H1 (cell line): Measurements from ENCODE around the gene SMTNL1. TPM values are rescaled to one million over a fixed set of nuclear protein-coding genes. Genes with fewer than 3 reads are reported as not detected.

ENCODE experiments used
- CTCF ChIA-PET: fragments of 300-600 bp; sonication (Branson Sonifier 250); formaldehyde crosslinking; loops from one replicate; lab custom pipeline; 2021; ENCODE audit not compliant: partially characterized antibody; lab: Charles Lee
- POLR2A ChIA-PET: fragments of 300-600 bp; sonication (Branson Sonifier 250); formaldehyde crosslinking; loops from one replicate; lab custom pipeline; 2021; ENCODE audit warnings: inconsistent platforms; ENCODE audit not compliant: partially characterized antibody; lab: Charles Lee
- DNase-seq, 2 experiments: peaks; one replicate each; pipeline versions ENCODE4 v3.0.0 to v3.0.0-alpha.2; 2010 to 2022; ENCODE audit warnings: low spot score in 2 of 2, low read depth in 1 of 2, mixed read lengths in 1 of 2
- FAIRE-seq: peaks from 2 replicates; lab custom pipeline; 2011; peaks lifted over from hg19 to GRCh38; lab: Jason Lieb, UNC
- H2AFZ ChIP-seq: 2 replicates; pipeline ENCODE4 v1.8.1; 2012; ENCODE audit warnings: low read length, inconsistent platforms
- H2AK5ac ChIP-seq: 2 replicates; pipeline ENCODE4 v1.6.1; 2013; ENCODE audit warnings: low read depth, low read length
- H2BK120ac ChIP-seq: replicated peaks from 2 replicates; pipeline ENCODE3; 2013; ENCODE audit warnings: low read depth, low read length, inconsistent platforms
- H2BK12ac ChIP-seq: 2 replicates; pipeline ENCODE4 v1.6.1; 2013; ENCODE audit warnings: low read depth, low read length
- H2BK15ac ChIP-seq: 2 replicates; pipeline ENCODE4 v1.6.1; 2013; ENCODE audit warnings: low read length
- H2BK20ac ChIP-seq: 2 replicates; pipeline ENCODE4 v1.6.1; 2013; ENCODE audit warnings: low read length
- H2BK5ac ChIP-seq: 2 replicates; pipeline ENCODE4 v1.6.1; 2013; ENCODE audit warnings: low read depth, low read length
- H3K14ac ChIP-seq: 2 replicates; pipeline ENCODE4 v1.6.1; 2013; ENCODE audit warnings: inconsistent platforms; ENCODE audit not compliant: insufficient read length
- H3K18ac ChIP-seq: 2 replicates; pipeline ENCODE4 v1.6.1; 2013; ENCODE audit warnings: low read length; ENCODE audit errors: extremely low read depth
- H3K23ac ChIP-seq: 2 replicates; pipeline ENCODE4 v1.6.1; 2013; ENCODE audit warnings: inconsistent platforms; ENCODE audit not compliant: insufficient read length
- H3K23me2 ChIP-seq: 2 replicates; pipeline ENCODE4 v1.6.1; 2013; ENCODE audit warnings: low read depth, low read length
- H3K27ac ChIP-seq: 2 replicates; pipeline ENCODE4 v1.6.1; 2011; ENCODE audit warnings: low read depth, low read length, inconsistent platforms
- H3K27me3 ChIP-seq, 4 experiments: replicated peaks in 1 of 4; 1 replicate in 1 of 4; 2 replicates in 3 of 4; pipeline versions ENCODE4 v1.6.1 to v1.8.1; 2011 to 2013; ENCODE audit warnings: low read length in 3 of 4, mild to moderate bottlenecking in 3 of 4, inconsistent platforms in 2 of 4, mixed read lengths in 2 of 4, moderate library complexity in 1 of 4; ENCODE audit not compliant: control insufficient read depth in 3 of 4, insufficient read depth in 3 of 4; ENCODE audit errors: extremely low read depth in 1 of 4
- H3K36me3 ChIP-seq, 4 experiments: 2 replicates each; pipeline versions ENCODE4 v1.6.1 to v1.8.1; 2011 to 2013; ENCODE audit warnings: mild to moderate bottlenecking in 4 of 4, low read length in 3 of 4, moderate library complexity in 2 of 4, control low read depth in 1 of 4, inconsistent platforms in 1 of 4; ENCODE audit not compliant: insufficient read depth in 4 of 4, control insufficient read depth in 2 of 4
- H3K4ac ChIP-seq: replicated peaks from 2 replicates; pipeline ENCODE3; 2013; ENCODE audit warnings: low read length, low read depth, mixed read lengths, inconsistent platforms; ENCODE audit not compliant: insufficient read length
- H3K4me1 ChIP-seq, 4 experiments: replicated peaks in 1 of 4; 1 replicate in 1 of 4; 2 replicates in 3 of 4; pipeline versions ENCODE4 v1.6.1 to v1.8.1; 2011 to 2013; ENCODE audit warnings: low read length in 3 of 4, inconsistent platforms in 2 of 4, mixed read lengths in 1 of 4; ENCODE audit not compliant: insufficient read depth in 4 of 4, control insufficient read depth in 3 of 4
- H3K4me2 ChIP-seq, 2 experiments: 2 replicates each; pipeline versions ENCODE4 v1.6.1 to v1.8.1; 2011 to 2013; ENCODE audit warnings: low read depth in 2 of 2, low read length in 2 of 2, control low read depth in 1 of 2, inconsistent platforms in 1 of 2, mild to moderate bottlenecking in 1 of 2; ENCODE audit not compliant: insufficient read depth in 1 of 2
- H3K4me3 ChIP-seq, 4 experiments: fragments of 200-600, 300-600 bp in 1 of 4; sonication (generic), shearing (Covaris generic), sonication (Bioruptor Twin) in 1 of 4; 2 replicates each; pipeline versions ENCODE4 v1.5.1 to v1.8.1; 2011 to 2016; ENCODE audit warnings: low read length in 4 of 4, low read depth in 3 of 4, control low read depth in 2 of 4, inconsistent platforms in 2 of 4, mild to moderate bottlenecking in 2 of 4, mixed read lengths in 1 of 4, moderate library complexity in 1 of 4; ENCODE audit not compliant: insufficient read depth in 2 of 4; ENCODE audit errors: extremely low read depth in 1 of 4
- H3K56ac ChIP-seq: replicated peaks from 2 replicates; pipeline ENCODE3; 2013; ENCODE audit warnings: low read depth, mild to moderate bottlenecking, mixed read lengths, low read length, inconsistent platforms; ENCODE audit not compliant: insufficient read length
- H3K79me1 ChIP-seq: 2 replicates; pipeline ENCODE4 v1.6.1; 2013; ENCODE audit warnings: low read depth, low read length, control low read depth
- H3K79me2 ChIP-seq, 2 experiments: 2 replicates each; pipeline versions ENCODE4 v1.6.1 to v1.8.1; 2012 to 2013; ENCODE audit warnings: low read length in 2 of 2, mild to moderate bottlenecking in 2 of 2, inconsistent platforms in 1 of 2; ENCODE audit not compliant: insufficient read depth in 2 of 2, control insufficient read depth in 1 of 2
- H3K9ac ChIP-seq, 4 experiments: replicated peaks in 1 of 4; 1 replicate in 1 of 4; 2 replicates in 3 of 4; pipeline versions ENCODE4 v1.6.1 to v1.8.1; 2011 to 2013; ENCODE audit warnings: low read depth in 3 of 4, low read length in 3 of 4, control low read depth in 2 of 4, mild to moderate bottlenecking in 2 of 4, moderate library complexity in 2 of 4, inconsistent platforms in 1 of 4; ENCODE audit errors: extremely low read depth in 1 of 4
- H3K9me3 ChIP-seq, 2 experiments: 2 replicates each; pipeline versions ENCODE4 v1.6.1 to v1.8.1; 2012 to 2013; ENCODE audit warnings: mild to moderate bottlenecking in 2 of 2, moderate library complexity in 2 of 2, control low read depth in 1 of 2, inconsistent platforms in 1 of 2, low read depth in 1 of 2, low read length in 1 of 2, mixed read lengths in 1 of 2; ENCODE audit not compliant: insufficient read depth in 2 of 2
- H4K20me1 ChIP-seq, 2 experiments: replicated peaks in 1 of 2; 2 replicates each; pipeline versions ENCODE3 to v1.8.1; 2011 to 2013; ENCODE audit warnings: inconsistent platforms in 2 of 2, low read length in 2 of 2, mild to moderate bottlenecking in 1 of 2; ENCODE audit not compliant: insufficient read depth in 2 of 2, control insufficient read depth in 1 of 2
- H4K5ac ChIP-seq: 2 replicates; pipeline ENCODE4 v1.6.1; 2013; ENCODE audit warnings: low read length, low read depth, mixed read lengths, inconsistent platforms; ENCODE audit not compliant: insufficient read length
- H4K8ac ChIP-seq: 2 replicates; pipeline ENCODE4 v1.8.0; 2013; ENCODE audit warnings: mild to moderate bottlenecking, moderate library complexity, low read length, inconsistent platforms; ENCODE audit not compliant: insufficient read depth; ENCODE audit errors: extremely low read depth
- H4K91ac ChIP-seq: replicated peaks from 2 replicates; pipeline ENCODE3; 2013; ENCODE audit warnings: low read length, mixed read lengths, inconsistent platforms; ENCODE audit not compliant: insufficient read length
- CEBPB ChIP-seq: IDR thresholded peaks from 2 replicates; pipeline ENCODE4 v1.6.1; 2012; ENCODE audit warnings: low read depth, low read length
- EZH2 ChIP-seq: fragments of 200-600 bp; sonication (generic); IDR thresholded peaks from 2 replicates; pipeline ENCODE4 v1.7.1; 2012; ENCODE audit warnings: low read depth, mild to moderate bottlenecking, moderate library complexity, low read length, inconsistent platforms; ENCODE audit not compliant: severe bottlenecking
- GABPA ChIP-seq: IDR thresholded peaks from 2 replicates; pipeline ENCODE4 v1.6.1; 2011; ENCODE audit warnings: mild to moderate bottlenecking, low read length, moderate library complexity, borderline replicate concordance; ENCODE audit not compliant: insufficient read depth
- HDAC6 ChIP-seq: IDR thresholded peaks from one replicate; pipeline ENCODE4 v1.7.1; 2012; ENCODE audit warnings: low read depth, mild to moderate bottlenecking, inconsistent platforms, low read length, moderate library complexity
- KDM5A ChIP-seq: fragments of 200-600 bp; IDR thresholded peaks from 2 replicates; pipeline ENCODE4 v1.7.1; 2012; ENCODE audit warnings: mild to moderate bottlenecking, low read length, inconsistent platforms, mixed read lengths
- NANOG ChIP-seq: IDR thresholded peaks from 2 replicates; pipeline ENCODE4 v1.6.1; 2011; ENCODE audit warnings: low read length, low read depth, mild to moderate bottlenecking, inconsistent platforms; ENCODE audit not compliant: insufficient read depth, poor library complexity, severe bottlenecking
- POU5F1 ChIP-seq: IDR thresholded peaks from 2 replicates; pipeline ENCODE4 v1.6.1; 2011; ENCODE audit warnings: low read depth, mild to moderate bottlenecking, low read length, moderate library complexity
- SAP30 ChIP-seq: fragments of 300-600 bp; sonication (generic); IDR thresholded peaks from 2 replicates; pipeline ENCODE4 v1.7.1; 2012; ENCODE audit warnings: low read length, moderate library complexity, mild to moderate bottlenecking, inconsistent platforms; ENCODE audit not compliant: insufficient read depth, insufficient replicate concordance
- SIRT6 ChIP-seq: IDR thresholded peaks from one replicate; pipeline ENCODE4 v1.7.1; 2012; ENCODE audit warnings: low read length, inconsistent platforms
- SP1 ChIP-seq: IDR thresholded peaks from 2 replicates; pipeline ENCODE4 v1.6.1; 2011; ENCODE audit warnings: low read depth, low read length
- ZNF274 ChIP-seq: IDR thresholded peaks from 2 replicates; pipeline ENCODE4 v1.7.0; 2012; ENCODE audit warnings: low read length, borderline replicate concordance; ENCODE audit errors: extremely low read depth
- WGBS, 2 experiments: shearing (Covaris generic) in 1 of 2; methylation state at CpG; one replicate each; pipeline versions ENCODE4 v1.1.6 to v1.1.7; 2013 to 2015; ENCODE audit warnings: low lambda C conversion rate in 2 of 2, mixed read lengths in 2 of 2, inconsistent platforms in 1 of 2, low coverage in 1 of 2, missing lambda C conversion rate in 1 of 2; ENCODE audit not compliant: insufficient replicate concordance in 2 of 2, insufficient coverage in 1 of 2, insufficient read length in 1 of 2; ENCODE audit errors: extremely low coverage in 1 of 2, missing lambda C conversion rate in 1 of 2; 5-methylcytosine and 5-hydroxymethylcytosine counted together
- polyA plus RNA-seq, 7 experiments: library from polyadenylated mRNA; depleted of rRNA in 3 of 7; stranded (reverse) in 5 of 7; unstranded in 2 of 7; fragments of >200 nt in 5 of 7; fragments of 200-250 nt in 2 of 7; gene quantifications; 1 replicate in 5 of 7; 2 replicates in 1 of 7; 4 replicates in 1 of 7; pipeline versions ENCODE4 v1.2.1 to v1.2.3, GENCODE V29; 2011 to 2013; ENCODE audit warnings: missing spikeins in 2 of 7, mixed read lengths in 2 of 7
- total RNA-seq: library from RNA; stranded (reverse); fragmentation: NEBNext Ultra II Directional; extraction: Animal tissue kit (Norgen Biotek cat#: 25700); gene quantifications from 2 replicates; pipeline ENCODE4 v1.2.1, GENCODE V29; 2021
- TF ChIP-seq, protein P1 (sequence below): IDR thresholded peaks from 2 replicates; pipeline ENCODE4 v1.6.1; 2012; ENCODE audit warnings: inconsistent platforms

Gene SMTNL1
- total and polyA plus RNA-seq, 2 of the 8 experiments (the other 6 are each of a cell fraction or from before 2014, with no cell fraction given), result 0.18 TPM; not detected in 1

GRCh38 chr11:57530215-57530595 lies 7.2 kb upstream of the SMTNL1 start:
- H2AK5ac ChIP-seq, result no peak overlapping the region; the same call in 1 of the 2 replicates
- WGBS, 2 experiments, result 2% methylated on average over 17 of the region's 17 CpGs; no CpG with 5 or more reads in 1 of the 2 experiments
- H3K4me3 ChIP-seq, result peak overlapping the region; percentile 88 to 99 (median 96)
- no peak overlapping the region for H2BK120ac ChIP-seq
- no peaks in the 10 kb centered on the region for H3K9me3 ChIP-seq
- H2BK15ac ChIP-seq, result peak overlapping the region; percentile 22; the same call in 1 of the 2 replicates
- peaks cover 11% of the 10 kb centered on the region for H3K23me2 ChIP-seq
- peak overlapping the region; percentile 49 for H3K27ac ChIP-seq
- FAIRE-seq (no peak), DNase-seq (no peak)
- H3K18ac ChIP-seq, result peak overlapping the region; percentile 25; the same call in 1 of the 2 replicates
- 0 out of 2 replicates have a peak overlapping the region, but pooled peaks have one; percentile 30 for H2AFZ ChIP-seq
- H4K20me1 ChIP-seq, result peaks cover 0 to 4% of the 10 kb centered on the region in 2 experiments
- H4K91ac ChIP-seq, result peak overlapping the region; percentile 84
- peaks cover 2 to 11% (median 6%) of the 10 kb centered on the region in 4 experiments; a peak in 5 of 8 replicates for H3K36me3 ChIP-seq
- ChIA-PET CTCF (interaction anchor here (0.5 to 25.4 kb wide), 9 partner anchors 13 to 192 kb away, joined by 3 to 1146 read pairs (median 7); partner anchors contain the start of genes RTN4RL2 and SLC43A1), POLR2A (interaction anchor here (0.9 to 10.5 kb wide), 17 partner anchors 9 to 205 kb away, joined by 3 to 110 read pairs (median 5); partner anchors contain the start of genes RTN4RL2, SLC43A1, TNKS1BP1 and YPEL4)
- peak overlapping the region; percentile 85 to 94 for H3K4me2 ChIP-seq
- H3K4me1 ChIP-seq, result peaks cover 0 to 7% (median 3%) of the 10 kb centered on the region in 4 experiments; a peak in 4 of 7 replicates
- H4K8ac ChIP-seq, result peak overlapping the region; percentile 88; the same call in 1 of the 2 replicates
- H2BK20ac ChIP-seq, result no peak overlapping the region
- peak overlapping the region; percentile 70 to 96 (median 82) for H3K9ac ChIP-seq
- no peak overlapping the region for H3K23ac ChIP-seq
- H2BK5ac ChIP-seq, result peak overlapping the region; percentile 60
- H3K14ac ChIP-seq, result no peak overlapping the region
- peaks cover 0 to 21% of the 10 kb centered on the region in 2 experiments; a peak in 2 of 4 replicates for H3K79me2 ChIP-seq
- peak overlapping the region; percentile 33 for H3K56ac ChIP-seq
- H4K5ac ChIP-seq, result no peak overlapping the region
- H3K4ac ChIP-seq, result peak overlapping the region; percentile 6
- H3K79me1 ChIP-seq, result peaks cover 7% of the 10 kb centered on the region; the same call in 1 of the 2 replicates
- H2BK12ac ChIP-seq, result no peak overlapping the region
- no peaks in the 10 kb centered on the region for H3K27me3 ChIP-seq
- TF ChIP-seq POU5F1 (no peak), CEBPB (no peak), NANOG (no peak), GABPA (no peak), ZNF274 (no peak), SP1 (no peak), EZH2 (no peak), SAP30 (peak; percentile 80), HDAC6 (no peak), SIRT6 (no peak), KDM5A (0 out of 2 replicates have a peak, but pooled peaks have one; percentile 19)
- TF ChIP-seq, protein P1, sequence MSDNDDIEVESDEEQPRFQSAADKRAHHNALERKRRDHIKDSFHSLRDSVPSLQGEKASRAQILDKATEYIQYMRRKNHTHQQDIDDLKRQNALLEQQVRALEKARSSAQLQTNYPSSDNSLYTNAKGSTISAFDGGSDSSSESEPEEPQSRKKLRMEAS, result no peak
